Measurements from ENCODE around the gene WSB1. TPM values are rescaled to one million over a fixed set of nuclear protein-coding genes. Genes with fewer than 3 reads are reported as not detected.

WSB1 gene
- polyA plus RNA-seq, 1 donor = 191 TPM

- no peak for DNase-seq (ENCODE audit: low read depth)
These were observed 63.3 kb downstream of the WSB1 start for GRCh38 chr17:27357236-27357635.

- DNase-seq (ENCODE audit: low read depth) = no peak
These were observed 66.6 kb downstream of the WSB1 start for GRCh38 chr17:27360507-27360906.

- DNase-seq (ENCODE audit: low read depth) = no peak
These were observed 67.8 kb downstream of the WSB1 start for GRCh38 chr17:27361695-27362094.

GRCh38 chr17:27362503-27362902 lies 68.6 kb downstream of the WSB1 start:
- no peak for DNase-seq (ENCODE audit: low read depth)

- DNase-seq (ENCODE audit: low read depth) = no peak
These were observed 69.0 kb downstream of the WSB1 start for GRCh38 chr17:27362909-27363308.

GRCh38 chr17:27363326-27363725 lies 69.4 kb downstream of the WSB1 start:
- no peak for DNase-seq (ENCODE audit: low read depth)

Other genes with a start within 250 kb of the WSB1 start
- 104 TPM for gene KSR1, start 162.3 kb downstream of the WSB1 start, polyA plus RNA-seq (ENCODE audit: insufficient read length)

Data from forelimb muscle (tissue), 1 donor.